ENCODE measurements around the gene LGI1.

Gene LGI1

DNA sequence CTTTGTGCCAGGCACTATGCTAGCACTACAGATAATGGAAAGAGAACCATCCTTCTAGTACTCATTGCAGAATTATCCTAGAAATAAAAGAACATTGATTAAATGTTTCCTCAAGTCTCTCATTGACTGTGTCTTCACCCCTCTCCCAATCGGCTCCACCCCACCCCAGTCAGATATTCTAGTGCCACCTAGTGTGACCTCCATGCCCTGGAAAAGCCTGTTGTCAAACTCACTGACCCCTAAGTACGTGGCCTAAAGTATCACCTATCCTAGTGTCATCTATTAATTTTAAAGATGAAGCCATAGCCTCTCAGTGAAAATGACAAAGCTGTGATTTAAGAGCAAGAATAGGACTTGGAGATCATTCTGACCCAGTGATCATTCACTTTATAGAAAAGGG is 26.3 kb downstream of the LGI1 start:
- H3K36me3 ChIP-seq = no peaks in the 10 kb centered on the region
- no peaks in the 10 kb centered on the region for H3K9me3 ChIP-seq
- H3K27ac ChIP-seq = no peak overlapping the region
- no peak overlapping the region for H3K4me3 ChIP-seq (ENCODE audit: low read depth in 1 of 2, low read length in 1 of 2)
- TF ChIP-seq, protein P1, sequence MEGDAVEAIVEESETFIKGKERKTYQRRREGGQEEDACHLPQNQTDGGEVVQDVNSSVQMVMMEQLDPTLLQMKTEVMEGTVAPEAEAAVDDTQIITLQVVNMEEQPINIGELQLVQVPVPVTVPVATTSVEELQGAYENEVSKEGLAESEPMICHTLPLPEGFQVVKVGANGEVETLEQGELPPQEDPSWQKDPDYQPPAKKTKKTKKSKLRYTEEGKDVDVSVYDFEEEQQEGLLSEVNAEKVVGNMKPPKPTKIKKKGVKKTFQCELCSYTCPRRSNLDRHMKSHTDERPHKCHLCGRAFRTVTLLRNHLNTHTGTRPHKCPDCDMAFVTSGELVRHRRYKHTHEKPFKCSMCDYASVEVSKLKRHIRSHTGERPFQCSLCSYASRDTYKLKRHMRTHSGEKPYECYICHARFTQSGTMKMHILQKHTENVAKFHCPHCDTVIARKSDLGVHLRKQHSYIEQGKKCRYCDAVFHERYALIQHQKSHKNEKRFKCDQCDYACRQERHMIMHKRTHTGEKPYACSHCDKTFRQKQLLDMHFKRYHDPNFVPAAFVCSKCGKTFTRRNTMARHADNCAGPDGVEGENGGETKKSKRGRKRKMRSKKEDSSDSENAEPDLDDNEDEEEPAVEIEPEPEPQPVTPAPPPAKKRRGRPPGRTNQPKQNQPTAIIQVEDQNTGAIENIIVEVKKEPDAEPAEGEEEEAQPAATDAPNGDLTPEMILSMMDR (IDR thresholded peaks at IDR 0.05) = no peak
- H3K4me1 ChIP-seq (ENCODE audit: control insufficient read depth in 1 of 2, insufficient read depth in 1 of 2, low read depth in 1 of 2, low read length in 1 of 2) = no peaks in the 10 kb centered on the region
- no peaks in the 10 kb centered on the region for H3K27me3 ChIP-seq

DNA sequence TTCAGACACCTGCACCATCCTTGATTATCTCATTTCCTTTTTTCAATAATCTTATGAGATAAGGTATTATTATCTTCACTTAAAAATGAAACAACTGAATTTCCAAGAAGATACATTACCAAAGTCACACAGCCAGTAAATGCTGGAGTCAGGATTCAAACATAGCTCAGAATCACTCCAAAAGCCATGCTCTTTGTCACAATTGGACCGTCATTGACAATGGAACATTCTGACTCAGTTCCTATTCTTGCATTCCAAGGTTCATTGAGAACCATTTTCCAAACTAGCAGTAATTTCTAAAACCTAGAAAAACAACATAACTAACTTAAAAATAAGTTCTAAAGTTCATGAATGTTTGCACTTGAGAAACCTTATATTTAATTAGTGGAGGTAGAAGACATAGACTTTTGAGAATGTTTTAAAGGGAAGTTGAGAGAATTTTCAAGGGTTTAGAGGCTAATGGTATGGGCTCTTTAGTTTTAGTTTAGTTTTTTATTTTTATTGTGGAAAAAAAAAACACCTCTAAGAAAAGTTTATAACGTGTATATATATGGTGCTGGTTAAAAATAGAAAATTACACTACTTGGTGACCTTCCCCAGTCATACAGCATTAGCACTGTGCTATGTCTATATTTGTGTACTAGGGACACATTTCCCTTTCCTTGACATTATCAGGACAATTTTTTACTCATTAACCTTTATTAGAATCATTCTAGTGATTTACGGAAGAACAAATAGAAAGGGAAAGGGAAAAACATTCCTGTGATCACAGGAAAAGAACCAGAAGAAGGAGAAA is 30.9 kb downstream of the LGI1 start:
- peaks cover 10% of the 10 kb centered on the region for H3K27me3 ChIP-seq
- no peaks in the 10 kb centered on the region for H3K36me3 ChIP-seq
- H3K9me3 ChIP-seq = no peaks in the 10 kb centered on the region
- TF ChIP-seq, protein P1 (IDR thresholded peaks at IDR 0.05) = no peak
- no peak overlapping the region for H3K4me3 ChIP-seq (ENCODE audit: low read depth in 1 of 2, low read length in 1 of 2)
- H3K27ac ChIP-seq = no peak overlapping the region
- H3K4me1 ChIP-seq (ENCODE audit: control insufficient read depth in 1 of 2, insufficient read depth in 1 of 2, low read depth in 1 of 2, low read length in 1 of 2) = no peaks in the 10 kb centered on the region

DNA sequence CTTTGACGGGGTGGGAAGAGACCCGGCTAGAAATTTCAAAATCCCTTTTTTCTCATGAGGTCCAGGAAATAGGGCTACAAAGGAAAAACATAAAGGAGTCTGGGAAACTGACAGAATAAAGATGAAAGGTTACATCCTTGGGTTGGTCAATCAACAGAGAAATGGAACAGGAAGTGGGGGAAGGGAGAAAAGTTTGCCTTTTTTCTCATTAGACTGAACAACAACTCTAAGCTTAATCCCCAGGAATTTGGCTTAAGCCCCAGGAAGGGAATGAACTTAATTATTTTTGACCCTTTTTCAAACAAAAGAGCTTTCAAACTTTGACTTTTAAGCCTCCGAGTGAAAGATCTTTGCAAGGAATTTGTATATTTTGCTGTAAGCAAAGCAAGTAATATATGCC is 32.7 kb downstream of the LGI1 start:
- no peaks in the 10 kb centered on the region for H3K9me3 ChIP-seq

DNA sequence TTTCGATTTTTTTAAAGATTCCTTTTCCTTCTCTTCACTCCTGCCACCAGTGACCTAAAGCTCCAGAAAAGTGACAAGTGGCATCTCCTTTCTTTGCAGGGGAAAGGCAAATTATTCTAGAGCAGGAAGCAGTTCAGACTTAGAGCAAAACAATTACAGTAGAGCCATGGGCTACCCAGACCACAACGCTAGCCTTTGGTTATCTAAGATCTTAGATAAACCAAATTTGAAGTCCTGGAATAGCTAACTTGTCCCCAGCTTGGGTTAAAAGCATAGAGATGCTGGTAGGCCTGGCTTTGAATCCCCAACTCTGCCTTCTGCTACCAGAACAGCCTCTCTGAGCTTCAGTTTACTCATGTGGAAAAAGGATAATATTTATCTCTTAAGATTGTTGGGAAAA is 38.4 kb downstream of the LGI1 start:
- Histone ChIP-seq H3K36me3 (no peaks in the 10 kb centered on the region), H3K9me3 (no peaks in the 10 kb centered on the region), H3K4me1 (ENCODE audit: control insufficient read depth in 1 of 2, insufficient read depth in 1 of 2, low read depth in 1 of 2, low read length in 1 of 2) (no peaks in the 10 kb centered on the region), H3K27me3 (peaks cover 7% of the 10 kb centered on the region), H3K4me3 (ENCODE audit: low read depth in 1 of 2, low read length in 1 of 2) (no peak overlapping the region), H3K27ac (no peak overlapping the region)
- TF ChIP-seq, protein P1 (IDR thresholded peaks at IDR 0.05) = no peak

More for the DNA sequence above, 32.7 kb downstream of the LGI1 start:
- H3K36me3 ChIP-seq = no peaks in the 10 kb centered on the region
- TF ChIP-seq, protein P1 (IDR thresholded peaks at IDR 0.05) = no peak
- no peak overlapping the region for H3K4me3 ChIP-seq (ENCODE audit: low read depth in 1 of 2, low read length in 1 of 2)
- H3K27me3 ChIP-seq = peaks cover 10% of the 10 kb centered on the region
- H3K27ac ChIP-seq = no peak overlapping the region
- no peaks in the 10 kb centered on the region for H3K4me1 ChIP-seq (ENCODE audit: control insufficient read depth in 1 of 2, insufficient read depth in 1 of 2, low read depth in 1 of 2, low read length in 1 of 2)

DNA sequence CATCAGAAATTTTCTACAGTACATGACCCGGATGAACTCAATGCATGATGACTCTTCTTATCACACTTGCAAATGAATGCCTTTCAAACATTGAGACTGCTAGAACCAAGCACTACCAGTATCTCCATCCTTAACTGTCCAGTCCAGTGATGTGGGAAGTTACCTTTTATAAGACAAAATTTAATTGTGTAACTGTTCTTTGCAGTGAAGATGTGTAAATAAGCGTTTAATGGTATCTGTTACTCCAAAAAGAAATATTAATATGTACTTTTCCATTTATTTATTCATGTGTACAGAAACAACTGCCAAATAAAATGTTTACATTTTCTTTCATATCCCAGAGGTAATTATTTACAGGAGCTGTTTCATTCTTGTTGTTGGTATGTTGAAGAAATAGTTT is 40.1 kb downstream of the LGI1 start:
- Histone ChIP-seq H3K4me1 (ENCODE audit: control insufficient read depth in 1 of 2, insufficient read depth in 1 of 2, low read depth in 1 of 2, low read length in 1 of 2) (no peaks in the 10 kb centered on the region), H3K36me3 (no peaks in the 10 kb centered on the region), H3K9me3 (no peaks in the 10 kb centered on the region), H3K27me3 (peaks cover 6% of the 10 kb centered on the region), H3K4me3 (ENCODE audit: low read depth in 1 of 2, low read length in 1 of 2) (no peak overlapping the region), H3K27ac (no peak overlapping the region)
- TF ChIP-seq, protein P1 (IDR thresholded peaks at IDR 0.05) = no peak

Measured in neutrophil (primary cell).